Peyer's patch (tissue), 4 donors: Measurements from ENCODE around the gene MSMB.

ENCODE experiments used
- CTCF ChIP-seq, 6 experiments: fragments of 450-650 bp in 4 of 6; fragments of 200-600 bp in 2 of 6; sonication (generic) in 1 of 6; IDR thresholded peaks; one replicate each; pipeline ENCODE4 v1.5.1; 2017 to 2019; ENCODE audit warnings: antibody characterized with exemption in 6 of 6, mild to moderate bottlenecking in 3 of 6, moderate library complexity in 1 of 6
- POLR2A ChIP-seq, 2 donors: fragments of 450-650 bp; IDR thresholded peaks; one replicate each; pipeline ENCODE4 v1.5.1; 2017; ENCODE audit warnings: antibody characterized with exemption in 2 of 2, mild to moderate bottlenecking in 2 of 2, moderate library complexity in 2 of 2

- TF ChIP-seq POLR2A (IDR thresholded peaks at IDR 0.05), result no peak
- TF ChIP-seq CTCF (IDR thresholded peaks at IDR 0.05), result no peak
These were observed 24.7 kb upstream of the MSMB start for GRCh38 chr10:46070749-46071148.
